H1 (cell line): ENCODE results near the gene IRAK4. TPM values are rescaled to one million over a fixed set of nuclear protein-coding genes. Genes with fewer than 3 reads are reported as not detected.

Source experiments
- RNF2 ChIP-seq: fragments of 200-900, 300-1000 bp; sonication (generic); IDR thresholded peaks from 2 replicates; pipeline ENCODE4 v1.7.1; 2016; ENCODE audit warnings: borderline replicate concordance, low read depth, mild to moderate bottlenecking, antibody characterized with exemption, low read length; ENCODE audit not compliant: poor library complexity, severe bottlenecking; ENCODE audit errors: missing control alignments
- SRF ChIP-seq: IDR thresholded peaks from 2 replicates; pipeline ENCODE4 v1.6.1; 2011; ENCODE audit warnings: mild to moderate bottlenecking, low read depth, low read length, moderate library complexity
- polyA plus RNA-seq, 7 experiments: library from polyadenylated mRNA; depleted of rRNA in 3 of 7; stranded (reverse) in 5 of 7; unstranded in 2 of 7; fragments of >200 nt in 5 of 7; fragments of 200-250 nt in 2 of 7; gene quantifications; 1 replicate in 5 of 7; 2 replicates in 1 of 7; 4 replicates in 1 of 7; pipeline versions ENCODE4 v1.2.1 to v1.2.3, GENCODE V29; 2011 to 2013; ENCODE audit warnings: missing spikeins in 2 of 7, mixed read lengths in 2 of 7
- total RNA-seq: library from RNA; stranded (reverse); fragmentation: NEBNext Ultra II Directional; extraction: Animal tissue kit (Norgen Biotek cat#: 25700); gene quantifications from 2 replicates; pipeline ENCODE4 v1.2.1, GENCODE V29; 2021

The IRAK4 gene
- total and polyA plus RNA-seq, 2 of the 8 experiments (the other 6 are each of a cell fraction or from before 2014, with no cell fraction given), result 2.3 to 7.7 TPM

- TF ChIP-seq RNF2 (no peak), SRF (no peak)
These were observed 7.5 kb downstream of the IRAK4 start (continued) for GRCh38 chr12:43766291-43766690.
